ENCODE measurements around the gene ZNF438.

DNA sequence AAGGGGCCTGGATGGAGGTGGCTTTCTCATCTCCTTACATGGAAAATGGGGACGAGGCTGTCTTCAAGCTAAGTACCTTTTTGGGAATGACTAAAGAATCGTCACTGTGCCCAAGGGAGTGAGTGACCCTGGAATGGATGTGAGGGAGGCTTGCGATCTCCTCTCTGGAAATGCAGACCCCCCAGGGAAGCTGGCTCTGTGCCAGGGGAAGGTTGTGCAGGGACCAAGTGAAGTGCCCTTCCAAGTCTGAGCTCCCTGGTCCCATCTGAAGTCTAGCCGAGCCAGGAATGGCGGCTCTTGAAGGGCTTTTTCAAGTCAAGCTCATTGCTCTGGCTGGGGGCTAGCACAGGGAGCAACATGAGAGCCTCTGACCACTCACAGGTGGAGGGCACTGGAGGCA is 221.2 kb downstream of the ZNF438 start:
- TF ChIP-seq, protein P1, sequence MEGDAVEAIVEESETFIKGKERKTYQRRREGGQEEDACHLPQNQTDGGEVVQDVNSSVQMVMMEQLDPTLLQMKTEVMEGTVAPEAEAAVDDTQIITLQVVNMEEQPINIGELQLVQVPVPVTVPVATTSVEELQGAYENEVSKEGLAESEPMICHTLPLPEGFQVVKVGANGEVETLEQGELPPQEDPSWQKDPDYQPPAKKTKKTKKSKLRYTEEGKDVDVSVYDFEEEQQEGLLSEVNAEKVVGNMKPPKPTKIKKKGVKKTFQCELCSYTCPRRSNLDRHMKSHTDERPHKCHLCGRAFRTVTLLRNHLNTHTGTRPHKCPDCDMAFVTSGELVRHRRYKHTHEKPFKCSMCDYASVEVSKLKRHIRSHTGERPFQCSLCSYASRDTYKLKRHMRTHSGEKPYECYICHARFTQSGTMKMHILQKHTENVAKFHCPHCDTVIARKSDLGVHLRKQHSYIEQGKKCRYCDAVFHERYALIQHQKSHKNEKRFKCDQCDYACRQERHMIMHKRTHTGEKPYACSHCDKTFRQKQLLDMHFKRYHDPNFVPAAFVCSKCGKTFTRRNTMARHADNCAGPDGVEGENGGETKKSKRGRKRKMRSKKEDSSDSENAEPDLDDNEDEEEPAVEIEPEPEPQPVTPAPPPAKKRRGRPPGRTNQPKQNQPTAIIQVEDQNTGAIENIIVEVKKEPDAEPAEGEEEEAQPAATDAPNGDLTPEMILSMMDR (IDR thresholded peaks at IDR 0.05): no peak
- no peak for TF ChIP-seq EZH2phosphoT487 (IDR thresholded peaks at IDR 0.05)

Data from neural progenitor cell (in vitro differentiated cells).